Inferior parietal cortex (tissue), 1 donor: ENCODE data around the gene CNMD.

Experiments
- DNase-seq: peaks from one replicate; pipeline ENCODE4 v3.0.0-alpha.2; 2016; ENCODE audit errors: extremely low spot score

Gene CNMD

GRCh38 chr13:52739468-52740071 lies at the start of gene CNMD:
CNMD (minus strand) TSS chr13:52739820; CDS start chr13:52739701, 119 bp downstream.
- no peak for DNase-seq

- DNase-seq: no peak
These were observed 48.4 kb upstream of the CNMD start for GRCh38 chr13:52788011-52788410.

- no peak for DNase-seq
These were observed 47.6 kb upstream of the CNMD start for GRCh38 chr13:52787235-52787634.

- DNase-seq: peak; percentile 71
These were observed 47.1 kb upstream of the CNMD start for GRCh38 chr13:52786766-52787165.

GRCh38 chr13:52785739-52786138 lies 46.1 kb upstream of the CNMD start:
- no peak for DNase-seq

GRCh38 chr13:52784591-52785340 lies 45.1 kb upstream of the CNMD start:
- DNase-seq: no peak

GRCh38 chr13:52783943-52784342 lies 44.3 kb upstream of the CNMD start:
- no peak for DNase-seq

GRCh38 chr13:52782471-52783448 lies 43.1 kb upstream of the CNMD start:
- DNase-seq: no peak

GRCh38 chr13:52780611-52781010 lies 41.0 kb upstream of the CNMD start:
- DNase-seq: no peak

- no peak for DNase-seq
These were observed 40.5 kb upstream of the CNMD start for GRCh38 chr13:52780092-52780491.

GRCh38 chr13:52779103-52779502 lies 39.5 kb upstream of the CNMD start:
- DNase-seq: no peak

- no peak for DNase-seq
These were observed 37.1 kb upstream of the CNMD start for GRCh38 chr13:52776726-52777125.

GRCh38 chr13:52775511-52775910 lies 35.9 kb upstream of the CNMD start:
- no peak for DNase-seq

GRCh38 chr13:52767949-52768516 lies 28.4 kb upstream of the CNMD start:
- DNase-seq: no peak

- no peak for DNase-seq
These were observed 26.2 kb upstream of the CNMD start for GRCh38 chr13:52765611-52766390.

GRCh38 chr13:52760077-52760476 lies 20.5 kb upstream of the CNMD start:
- no peak for DNase-seq

GRCh38 chr13:52758114-52758513 lies 18.5 kb upstream of the CNMD start:
- no peak for DNase-seq

- DNase-seq: no peak
These were observed 11.6 kb upstream of the CNMD start for GRCh38 chr13:52751196-52751595.

GRCh38 chr13:52750713-52751112 lies 11.1 kb upstream of the CNMD start:
- DNase-seq: no peak

- DNase-seq: no peak
These were observed 9.8 kb upstream of the CNMD start for GRCh38 chr13:52749419-52749818.

- DNase-seq: no peak
These were observed 6.5 kb upstream of the CNMD start for GRCh38 chr13:52746141-52746540.
